ENCODE results near the gene RTP1. TPM values are rescaled to one million over a fixed set of nuclear protein-coding genes. Genes with fewer than 3 reads are reported as not detected.

RTP1 gene
- total RNA-seq, 1 donor from 2014 or later = not detected

DNA sequence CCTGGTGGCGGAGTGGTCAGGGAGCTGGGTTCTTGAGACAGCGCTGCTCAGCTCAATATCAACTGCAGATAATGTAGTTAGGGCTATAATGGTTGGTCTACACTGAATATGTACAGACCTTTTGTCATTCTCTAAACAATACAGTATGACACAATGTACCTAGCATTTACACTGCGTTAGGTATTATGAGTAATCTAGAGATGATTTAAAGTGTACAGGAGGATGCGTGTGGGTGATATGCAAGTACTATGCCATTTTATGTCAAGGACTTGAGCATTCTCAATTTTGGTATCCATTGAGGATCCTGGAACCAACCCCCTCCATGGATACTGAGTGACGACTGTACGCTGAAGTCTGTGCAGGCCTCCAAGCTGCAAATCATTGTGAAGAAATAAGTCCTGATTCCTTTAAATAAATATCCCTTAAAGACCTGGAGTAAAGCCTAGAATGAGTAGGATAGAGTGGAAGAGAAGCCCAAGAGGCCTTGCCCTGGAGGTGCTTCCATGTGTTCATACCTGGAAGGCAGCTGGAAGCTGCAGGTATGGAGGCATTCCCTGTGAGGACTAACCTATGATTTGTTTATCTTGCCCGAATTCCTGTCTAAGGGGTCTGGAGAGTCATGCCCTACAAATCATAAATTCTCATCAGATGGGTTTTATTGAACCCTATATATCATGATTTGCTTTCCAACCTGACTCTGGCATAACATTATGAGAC lies 15.7 kb upstream of the RTP1 start:
- Mint-ChIP-seq H3K9me3 (no peaks in the 10 kb centered on the region), H3K36me3 (ENCODE audit: low read depth) (no peaks in the 10 kb centered on the region), H3K4me3 (no peak overlapping the region), H3K27me3 (ENCODE audit: low read depth) (peaks cover 56% of the 10 kb centered on the region), H3K27ac (ENCODE audit: unreplicated experiment) (no peak overlapping the region), H3K4me1 (peaks cover 6% of the 10 kb centered on the region)
- TF ChIP-seq, protein P1, sequence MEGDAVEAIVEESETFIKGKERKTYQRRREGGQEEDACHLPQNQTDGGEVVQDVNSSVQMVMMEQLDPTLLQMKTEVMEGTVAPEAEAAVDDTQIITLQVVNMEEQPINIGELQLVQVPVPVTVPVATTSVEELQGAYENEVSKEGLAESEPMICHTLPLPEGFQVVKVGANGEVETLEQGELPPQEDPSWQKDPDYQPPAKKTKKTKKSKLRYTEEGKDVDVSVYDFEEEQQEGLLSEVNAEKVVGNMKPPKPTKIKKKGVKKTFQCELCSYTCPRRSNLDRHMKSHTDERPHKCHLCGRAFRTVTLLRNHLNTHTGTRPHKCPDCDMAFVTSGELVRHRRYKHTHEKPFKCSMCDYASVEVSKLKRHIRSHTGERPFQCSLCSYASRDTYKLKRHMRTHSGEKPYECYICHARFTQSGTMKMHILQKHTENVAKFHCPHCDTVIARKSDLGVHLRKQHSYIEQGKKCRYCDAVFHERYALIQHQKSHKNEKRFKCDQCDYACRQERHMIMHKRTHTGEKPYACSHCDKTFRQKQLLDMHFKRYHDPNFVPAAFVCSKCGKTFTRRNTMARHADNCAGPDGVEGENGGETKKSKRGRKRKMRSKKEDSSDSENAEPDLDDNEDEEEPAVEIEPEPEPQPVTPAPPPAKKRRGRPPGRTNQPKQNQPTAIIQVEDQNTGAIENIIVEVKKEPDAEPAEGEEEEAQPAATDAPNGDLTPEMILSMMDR (conservative IDR thresholded peaks at IDR 0.05) = no peak
- no peak for DNase-seq (ENCODE audit: low read depth, low spot score)

DNA sequence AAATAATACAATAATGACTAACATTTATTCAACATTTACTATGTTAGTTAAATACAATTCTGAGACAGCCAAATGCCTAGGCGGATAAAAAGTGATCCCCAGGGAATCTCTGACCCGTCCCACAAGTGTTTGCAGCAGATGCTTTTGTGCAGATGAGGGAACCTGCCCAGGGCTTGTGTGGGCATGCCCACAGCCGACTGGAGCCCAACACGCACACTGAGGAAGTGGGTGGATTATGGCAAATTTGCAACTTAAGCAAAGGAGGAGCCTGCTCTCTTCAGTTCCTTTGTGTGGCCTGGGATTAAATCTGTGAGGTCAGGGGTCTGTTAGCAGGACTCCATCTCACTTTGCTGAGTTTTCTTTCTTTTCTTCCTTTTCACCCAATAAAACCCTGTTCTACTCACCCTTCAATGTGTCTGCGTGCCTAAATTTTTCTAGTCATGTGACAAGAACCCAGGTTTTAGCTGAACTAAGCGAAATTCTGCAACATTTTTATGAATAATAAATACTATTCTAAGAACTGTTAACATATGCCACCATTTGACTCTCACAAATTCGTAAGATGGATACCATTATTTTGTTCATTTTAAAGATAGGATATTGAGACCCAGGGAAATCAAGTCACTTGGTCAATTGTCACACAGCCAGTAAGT lies 13.9 kb upstream of the RTP1 start:
- TF ChIP-seq, protein P1 (conservative IDR thresholded peaks at IDR 0.05) = no peak
- Mint-ChIP-seq H3K27ac (ENCODE audit: unreplicated experiment) (peak overlapping the region; percentile 53), H3K36me3 (ENCODE audit: low read depth) (no peaks in the 10 kb centered on the region), H3K27me3 (ENCODE audit: low read depth) (peaks cover 52% of the 10 kb centered on the region), H3K4me1 (peaks cover 6% of the 10 kb centered on the region), H3K4me3 (no peak overlapping the region), H3K9me3 (no peaks in the 10 kb centered on the region)
- DNase-seq (ENCODE audit: low read depth, low spot score) = no peak

DNA sequence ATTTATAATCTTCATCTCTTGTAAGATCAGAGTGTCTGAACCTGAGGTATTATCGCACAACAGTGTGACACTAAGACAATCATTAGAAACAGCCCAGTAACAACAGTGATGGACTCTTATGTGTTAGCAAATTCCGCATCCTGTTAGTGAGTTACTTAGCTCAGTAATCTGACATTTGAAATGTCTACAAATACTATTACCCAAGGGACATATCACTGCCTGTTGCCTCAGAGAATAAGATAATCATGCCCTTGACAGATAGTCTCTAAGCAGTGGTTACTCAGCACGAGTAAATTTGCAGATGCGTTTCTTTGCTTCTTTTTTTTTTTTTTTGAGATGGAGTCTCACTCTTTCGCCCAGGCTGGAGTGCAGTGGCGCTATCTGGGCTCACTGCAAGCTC lies 13.4 kb upstream of the RTP1 start:
- TF ChIP-seq, protein P1 (conservative IDR thresholded peaks at IDR 0.05) = no peak
- Mint-ChIP-seq H3K4me1 (peaks cover 6% of the 10 kb centered on the region), H3K9me3 (no peaks in the 10 kb centered on the region), H3K27ac (ENCODE audit: unreplicated experiment) (no peak overlapping the region), H3K27me3 (ENCODE audit: low read depth) (peaks cover 47% of the 10 kb centered on the region), H3K4me3 (no peak overlapping the region), H3K36me3 (ENCODE audit: low read depth) (no peaks in the 10 kb centered on the region)
- DNase-seq (ENCODE audit: low read depth, low spot score) = no peak

DNA sequence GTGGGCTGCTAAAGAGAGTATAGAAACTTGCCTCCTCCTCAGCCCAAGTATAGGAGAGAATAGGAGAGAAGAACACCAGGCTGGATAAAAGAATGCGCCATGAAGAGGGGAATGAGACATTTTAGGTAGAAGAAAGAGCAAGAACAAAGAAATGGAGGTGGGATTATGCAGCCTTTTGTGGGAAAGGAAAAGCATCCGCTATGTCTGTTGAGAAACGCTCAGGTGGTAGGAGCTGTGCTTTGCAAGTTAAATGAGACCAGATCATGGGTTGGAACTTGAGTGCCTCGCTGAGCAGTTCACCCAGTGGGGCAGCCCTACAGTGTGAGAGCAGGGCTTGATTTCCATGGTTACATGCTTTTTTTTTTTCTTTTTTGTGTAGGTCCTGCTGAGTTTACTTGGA lies 11.5 kb upstream of the RTP1 start:
- Mint-ChIP-seq H3K27me3 (ENCODE audit: low read depth) (peaks cover 34% of the 10 kb centered on the region), H3K4me3 (no peak overlapping the region), H3K27ac (ENCODE audit: unreplicated experiment) (no peak overlapping the region), H3K4me1 (peaks cover 6% of the 10 kb centered on the region), H3K36me3 (ENCODE audit: low read depth) (no peaks in the 10 kb centered on the region), H3K9me3 (no peaks in the 10 kb centered on the region)
- TF ChIP-seq, protein P1 (conservative IDR thresholded peaks at IDR 0.05) = no peak
- no peak for DNase-seq (ENCODE audit: low read depth, low spot score)

DNA sequence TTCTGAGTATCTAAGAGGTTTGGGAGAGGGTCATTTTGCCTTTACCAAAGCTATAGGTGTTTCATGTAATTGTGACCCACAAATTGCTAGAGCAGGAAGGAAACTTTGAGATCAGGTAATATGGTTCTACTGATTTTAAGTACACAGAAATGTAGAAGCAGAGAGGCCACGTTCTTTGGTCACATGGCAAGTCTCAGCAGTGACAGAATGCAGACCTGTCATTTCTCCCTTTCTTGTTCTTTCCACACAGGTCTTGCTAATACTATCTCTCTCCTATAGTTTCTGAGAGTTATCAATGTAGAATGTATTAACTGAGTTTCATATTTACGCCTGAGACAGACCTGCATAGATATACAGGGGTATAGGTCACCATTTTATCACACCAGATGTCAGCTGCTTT lies 10.9 kb upstream of the RTP1 start:
- TF ChIP-seq, protein P1 (conservative IDR thresholded peaks at IDR 0.05) = no peak
- Mint-ChIP-seq H3K4me1 (peaks cover 6% of the 10 kb centered on the region), H3K27me3 (ENCODE audit: low read depth) (peaks cover 34% of the 10 kb centered on the region), H3K9me3 (no peaks in the 10 kb centered on the region), H3K27ac (ENCODE audit: unreplicated experiment) (no peak overlapping the region), H3K4me3 (no peak overlapping the region), H3K36me3 (ENCODE audit: low read depth) (no peaks in the 10 kb centered on the region)
- DNase-seq (ENCODE audit: low read depth, low spot score) = no peak

Data from neural crest cell (in vitro differentiated cells).